Esophagus squamous epithelium (tissue), 5 donors: ENCODE data around the gene CHMP2A. TPM values are rescaled to one million over a fixed set of nuclear protein-coding genes. Genes with fewer than 3 reads are reported as not detected.

Experiments
- DNase-seq: peaks from one replicate; lab custom pipeline; 2025; lab: John Stamatoyannopoulos, UW
- H3K27ac ChIP-seq, 4 donors: fragments of 200-600 bp; sonication (generic); one replicate each; pipeline ENCODE4 v1.5.1; 2016 to 2019; ENCODE audit warnings: mild to moderate bottlenecking in 1 of 4
- H3K27me3 ChIP-seq, 4 donors: fragments of 200-600 bp; sonication (generic); 1 replicate in 3 of 4; 2 replicates in 1 of 4; pipeline versions ENCODE4 v1.5.1 to v1.6.0; 2017 to 2021; ENCODE audit warnings: antibody characterized with exemption in 1 of 4
- H3K36me3 ChIP-seq, 3 donors: fragments of 200-600 bp; sonication (generic); one replicate each; pipeline ENCODE4 v1.5.1; 2016 to 2019
- H3K4me1 ChIP-seq, 3 donors: fragments of 200-600 bp; sonication (generic); one replicate each; pipeline ENCODE4 v1.5.1; 2017 to 2019
- H3K4me3 ChIP-seq, 4 donors: fragments of 200-600 bp; sonication (generic); 1 replicate in 3 of 4; 2 replicates in 1 of 4; pipeline ENCODE4 v1.5.1; 2016 to 2019; ENCODE audit warnings: mild to moderate bottlenecking in 2 of 4, moderate library complexity in 1 of 4
- H3K9me3 ChIP-seq, 3 donors: fragments of 200-600 bp; sonication (generic); one replicate each; pipeline ENCODE4 v1.5.1; 2016 to 2019
- POLR2A ChIP-seq, 4 donors: fragments of 450-650 bp; IDR thresholded peaks; one replicate each; pipeline ENCODE4 v1.6.1; 2017; ENCODE audit warnings: antibody characterized with exemption in 4 of 4, mild to moderate bottlenecking in 4 of 4, moderate library complexity in 3 of 4
- WGBS, 2 donors: methylation state at CpG; one replicate each; pipeline ENCODE4 v1.1.5; 2018; 5-methylcytosine and 5-hydroxymethylcytosine counted together
- intact Hi-C: fragments of 100-400 bp; cut with DNase I; formaldehyde crosslinking; loops from one replicate; pipeline ENCODE4 v1.15.0; 2022
- total RNA-seq, 4 donors: library from RNA; depleted of rRNA; stranded (reverse); fragments of >200 nt; gene quantifications; one replicate each; pipeline ENCODE4 v1.1.0, GENCODE V29; 2016
- TF ChIP-seq, protein P1 (sequence below), 6 experiments: fragments of 450-650 bp in 4 of 6; fragments of 200-600 bp in 2 of 6; sonication (generic) in 2 of 6; IDR thresholded peaks; one replicate each; pipeline ENCODE4 v1.5.1; 2016 to 2019; ENCODE audit warnings: antibody characterized with exemption in 6 of 6, mild to moderate bottlenecking in 4 of 6, moderate library complexity in 4 of 6
- donor health status: DM: yes; HTN: yes; CAD: no.

Gene CHMP2A
- total RNA-seq, 4 donors from 2014 or later, result 76.5 to 99.5 (median 86.6) TPM

DNA sequence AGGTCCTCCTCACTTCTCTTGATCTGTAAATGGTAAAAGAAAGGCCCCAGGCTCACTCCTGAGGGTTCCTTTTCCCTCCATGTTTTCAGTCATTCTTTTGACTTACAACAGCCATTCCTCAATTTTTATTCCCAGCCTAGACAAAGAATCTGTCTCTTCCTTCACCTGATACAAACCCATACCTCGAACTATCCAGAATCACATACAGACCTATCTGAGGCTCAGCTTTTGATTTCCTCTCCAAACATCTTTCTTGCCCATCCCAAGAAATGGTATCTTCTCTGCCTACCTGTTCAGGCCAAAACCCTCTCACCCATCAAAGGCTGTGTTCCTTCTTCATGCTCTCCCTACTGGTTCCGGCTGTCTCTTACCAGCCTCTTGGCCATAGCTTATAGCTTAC is 2.2 kb downstream of the CHMP2A start:
- Histone ChIP-seq H3K4me3 (no peak overlapping the region), H3K9me3 (no peaks in the 10 kb centered on the region), H3K4me1 (peaks cover 24 to 57% (median 32%) of the 10 kb centered on the region in 3 donors), H3K36me3 (peaks cover 39 to 79% (median 62%) of the 10 kb centered on the region in 3 donors), H3K27me3 (no peaks in the 10 kb centered on the region), H3K27ac (no peak overlapping the region)
- DNase-seq, result no peak
- 80 to 89% methylated on average over 2 of the region's 2 CpGs for WGBS, 2 donors
- intact Hi-C loops, result no loop called here
- no peak for TF ChIP-seq POLR2A (IDR thresholded peaks at IDR 0.05)

DNA sequence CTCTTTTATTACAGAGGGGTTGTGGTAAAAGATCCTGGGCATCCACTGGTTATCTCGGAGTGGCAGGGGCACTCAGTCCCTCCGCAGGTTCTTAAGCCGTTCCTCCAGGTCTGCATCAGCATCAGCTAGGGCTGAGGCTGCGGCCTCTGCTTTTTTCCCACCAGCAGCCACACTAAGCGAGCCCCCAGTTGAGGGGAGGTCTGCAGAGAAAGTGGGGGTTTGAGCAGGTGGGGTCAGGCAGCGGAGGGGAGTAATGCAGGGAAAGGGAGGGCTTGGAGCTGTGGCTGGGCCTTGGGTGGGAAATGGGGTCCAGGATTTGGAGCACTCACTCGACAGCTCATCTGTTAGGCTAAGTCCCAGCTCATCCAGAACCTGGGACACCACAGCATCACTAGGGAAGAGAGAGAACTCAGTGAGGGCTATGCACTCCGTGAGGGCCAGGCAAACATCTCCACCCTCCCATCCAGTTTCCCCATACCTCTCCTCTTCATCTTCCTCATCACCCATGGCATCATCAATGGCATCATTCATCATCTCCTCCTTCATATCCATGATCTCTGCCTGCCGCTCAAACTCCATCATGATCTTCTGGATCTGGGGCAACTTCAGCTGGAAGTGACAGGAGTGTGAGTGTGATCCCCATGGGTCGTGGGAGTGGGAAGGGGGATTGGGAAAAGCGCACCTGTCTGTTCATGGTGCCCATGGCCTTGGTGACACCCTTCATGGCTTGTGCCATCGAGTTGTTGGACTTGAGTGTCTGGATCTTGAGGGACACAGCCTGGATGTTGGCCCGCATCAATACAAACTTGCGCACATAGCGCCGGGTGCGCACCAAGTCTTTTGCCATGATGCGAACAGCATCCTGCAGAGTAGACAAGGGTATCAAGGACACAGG is 3.1 kb downstream of the CHMP2A start:
- no peak overlapping the region for H3K27ac ChIP-seq

DNA sequence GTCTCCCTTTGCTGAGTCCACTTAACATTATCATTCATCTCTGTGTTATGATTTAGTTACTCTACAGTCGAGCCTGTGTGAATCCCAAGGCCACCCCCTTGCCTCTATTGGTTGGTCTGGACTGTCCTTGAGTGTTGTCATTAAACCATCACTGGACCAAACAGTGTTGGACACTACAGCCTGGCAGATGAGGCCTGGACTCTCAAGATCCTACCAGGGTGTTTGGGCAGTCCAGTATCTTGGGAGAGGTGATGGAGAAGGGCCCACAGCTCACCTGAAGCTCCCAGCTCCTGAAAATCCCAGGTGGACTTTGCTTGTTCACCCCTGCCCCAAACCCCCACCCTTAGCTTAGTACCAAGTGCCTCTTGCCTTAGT is 3.8 kb downstream of the CHMP2A start:
- Histone ChIP-seq H3K4me3 (no peak overlapping the region), H3K27ac (no peak overlapping the region), H3K36me3 (peaks cover 41 to 85% (median 59%) of the 10 kb centered on the region in 3 donors), H3K27me3 (no peaks in the 10 kb centered on the region), H3K9me3 (no peaks in the 10 kb centered on the region), H3K4me1 (peaks cover 27 to 57% (median 32%) of the 10 kb centered on the region in 3 donors)
- TF ChIP-seq, protein P1, sequence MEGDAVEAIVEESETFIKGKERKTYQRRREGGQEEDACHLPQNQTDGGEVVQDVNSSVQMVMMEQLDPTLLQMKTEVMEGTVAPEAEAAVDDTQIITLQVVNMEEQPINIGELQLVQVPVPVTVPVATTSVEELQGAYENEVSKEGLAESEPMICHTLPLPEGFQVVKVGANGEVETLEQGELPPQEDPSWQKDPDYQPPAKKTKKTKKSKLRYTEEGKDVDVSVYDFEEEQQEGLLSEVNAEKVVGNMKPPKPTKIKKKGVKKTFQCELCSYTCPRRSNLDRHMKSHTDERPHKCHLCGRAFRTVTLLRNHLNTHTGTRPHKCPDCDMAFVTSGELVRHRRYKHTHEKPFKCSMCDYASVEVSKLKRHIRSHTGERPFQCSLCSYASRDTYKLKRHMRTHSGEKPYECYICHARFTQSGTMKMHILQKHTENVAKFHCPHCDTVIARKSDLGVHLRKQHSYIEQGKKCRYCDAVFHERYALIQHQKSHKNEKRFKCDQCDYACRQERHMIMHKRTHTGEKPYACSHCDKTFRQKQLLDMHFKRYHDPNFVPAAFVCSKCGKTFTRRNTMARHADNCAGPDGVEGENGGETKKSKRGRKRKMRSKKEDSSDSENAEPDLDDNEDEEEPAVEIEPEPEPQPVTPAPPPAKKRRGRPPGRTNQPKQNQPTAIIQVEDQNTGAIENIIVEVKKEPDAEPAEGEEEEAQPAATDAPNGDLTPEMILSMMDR (IDR thresholded peaks at IDR 0.05), result no peak
- no peak for TF ChIP-seq POLR2A (IDR thresholded peaks at IDR 0.05)
- 53 to 60% methylated on average over 1 of the region's 1 CpG for WGBS, 2 donors
- intact Hi-C loops, result no loop called here
- no peak for DNase-seq

More for the DNA sequence above, 3.1 kb downstream of the CHMP2A start:
- no peak for DNase-seq
- Histone ChIP-seq H3K36me3 (peaks cover 46 to 85% (median 67%) of the 10 kb centered on the region in 3 donors), H3K27me3 (no peaks in the 10 kb centered on the region), H3K4me1 (peaks cover 23 to 57% (median 32%) of the 10 kb centered on the region in 3 donors), H3K9me3 (no peaks in the 10 kb centered on the region), H3K4me3 (no peak overlapping the region)
- intact Hi-C loops, result no loop called here
- 84 to 89% methylated on average over 12 to 13 of the region's 18 CpGs for WGBS, 2 donors
- no peak for TF ChIP-seq POLR2A (IDR thresholded peaks at IDR 0.05)
- TF ChIP-seq, protein P1 (IDR thresholded peaks at IDR 0.05), result no peak

DNA sequence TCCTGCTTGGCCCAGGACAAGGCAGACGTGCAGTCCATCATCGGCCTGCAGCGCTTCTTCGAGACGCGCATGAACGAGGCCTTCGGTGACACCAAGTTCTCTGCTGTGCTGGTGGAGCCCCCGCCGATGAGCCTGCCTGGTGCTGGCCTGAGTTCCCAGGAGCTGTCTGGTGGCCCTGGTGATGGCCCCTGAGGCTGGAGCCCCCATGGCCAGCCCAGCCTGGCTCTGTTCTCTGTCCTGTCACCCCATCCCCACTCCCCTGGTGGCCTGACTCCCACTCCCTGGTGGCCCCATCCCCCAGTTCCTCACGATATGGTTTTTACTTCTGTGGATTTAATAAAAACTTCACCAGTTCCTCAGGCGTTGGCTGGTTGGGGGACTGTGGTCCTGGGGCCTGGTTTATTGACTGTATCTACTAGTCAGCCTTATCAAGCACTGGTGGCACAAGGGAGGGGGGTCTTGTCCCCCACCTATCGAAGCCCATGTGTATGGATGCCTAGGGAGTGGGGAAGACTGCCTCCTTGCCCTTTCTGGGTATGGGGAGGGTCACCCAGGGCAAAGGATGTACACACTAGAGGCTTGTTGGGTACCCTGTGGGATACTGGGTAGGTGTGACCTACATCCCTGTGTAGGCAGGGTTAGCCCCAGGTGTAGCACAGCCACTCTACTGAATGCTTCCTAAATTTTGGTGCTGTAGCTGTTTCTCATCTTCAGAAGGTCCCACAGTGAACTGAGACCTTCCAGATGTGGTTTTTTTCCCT is 4.4 kb downstream of the CHMP2A start:
- TF ChIP-seq POLR2A (IDR thresholded peaks at IDR 0.05), result no peak
- TF ChIP-seq, protein P1 (IDR thresholded peaks at IDR 0.05), result no peak

DNA sequence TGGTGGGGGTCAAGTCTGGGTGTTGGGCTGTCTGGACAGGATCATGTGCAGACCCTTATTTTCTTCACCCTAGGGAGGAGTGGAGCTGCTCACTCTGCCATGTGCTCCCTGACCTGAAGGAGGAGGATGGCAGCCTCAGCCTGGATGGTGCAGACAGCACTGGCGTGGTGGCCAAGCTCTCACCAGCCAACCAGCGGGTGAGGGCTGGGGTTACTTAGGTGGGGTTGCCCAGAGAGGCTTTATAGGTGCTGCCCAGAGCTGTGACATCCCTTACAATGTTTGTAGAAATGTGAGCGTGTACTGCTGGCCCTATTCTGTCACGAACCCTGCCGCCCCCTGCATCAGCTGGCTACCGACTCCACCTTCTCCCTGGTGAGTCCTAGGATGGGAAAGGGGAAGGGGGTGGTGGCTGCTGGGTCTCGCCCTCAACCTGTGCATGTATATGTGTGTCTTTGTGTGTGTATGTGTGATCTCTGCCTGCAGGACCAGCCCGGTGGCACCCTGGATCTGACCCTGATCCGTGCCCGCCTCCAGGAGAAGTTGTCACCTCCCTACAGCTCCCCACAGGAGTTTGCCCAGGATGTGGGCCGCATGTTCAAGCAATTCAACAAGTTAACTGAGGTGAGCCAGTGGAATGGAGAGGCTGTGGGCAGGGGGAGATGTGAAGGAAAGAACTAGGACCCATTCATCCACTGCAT is 5.1 kb downstream of the CHMP2A start:
- Histone ChIP-seq H3K36me3 (peaks cover 41 to 87% (median 55%) of the 10 kb centered on the region in 3 donors), H3K27ac (no peak overlapping the region), H3K27me3 (no peaks in the 10 kb centered on the region), H3K4me1 (peaks cover 31 to 58% (median 32%) of the 10 kb centered on the region in 3 donors), H3K9me3 (no peaks in the 10 kb centered on the region), H3K4me3 (no peak overlapping the region)
- no peak for DNase-seq
- TF ChIP-seq, protein P1 (IDR thresholded peaks at IDR 0.05), result no peak
- no peak for TF ChIP-seq POLR2A (IDR thresholded peaks at IDR 0.05)
- 80 to 82% methylated on average over 2 to 5 of the region's 11 CpGs for WGBS, 2 donors
- intact Hi-C loops, result no loop called here

More for the DNA sequence above, 4.4 kb downstream of the CHMP2A start:
- intact Hi-C loops, result no loop called here
- Histone ChIP-seq H3K27me3 (no peaks in the 10 kb centered on the region), H3K4me1 (peaks cover 31 to 57% (median 32%) of the 10 kb centered on the region in 3 donors), H3K9me3 (no peaks in the 10 kb centered on the region), H3K27ac (no peak overlapping the region), H3K4me3 (no peak overlapping the region), H3K36me3 (peaks cover 41 to 85% (median 55%) of the 10 kb centered on the region in 3 donors)
- DNase-seq, result no peak
- WGBS, 2 donors, result 75 to 83% methylated on average over 8 to 12 of the region's 13 CpGs
